ENCODE results near the gene GSTT2B.
"Not testable (repeated sequence)": the region's sequence is repeated elsewhere in the genome, so short reads cannot be mapped to it uniquely, and the experiment has no call there.

GSTT2B gene

DNA sequence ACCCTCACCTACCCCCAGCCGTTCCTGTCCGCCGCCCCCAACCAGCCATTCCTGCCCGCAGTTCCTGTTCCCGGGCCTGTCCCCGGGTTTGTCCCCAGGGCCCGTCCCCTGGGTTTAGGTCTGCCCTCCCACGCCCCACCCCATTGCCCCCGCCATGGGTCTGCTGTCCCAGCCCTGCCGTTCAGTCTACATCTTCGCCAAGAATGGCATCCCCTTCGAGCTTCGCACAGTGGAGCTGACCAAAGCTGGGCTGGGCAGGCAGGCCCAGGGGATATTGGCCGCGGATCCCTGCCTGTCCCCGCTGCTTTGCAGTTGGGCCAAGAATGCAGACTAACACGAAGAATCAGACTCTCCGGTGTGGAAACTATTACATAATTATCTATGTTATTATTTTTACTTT, 11.2 kb downstream of the GSTT2B start:
- H3K27ac ChIP-seq (ENCODE audit: low read length, poor library complexity, severe bottlenecking); H2BK120ac ChIP-seq (ENCODE audit: low read depth, low read length); H3K23ac ChIP-seq (ENCODE audit: low read length in 2 of 2); H3K4me2 ChIP-seq (ENCODE audit: low read length, poor library complexity, severe bottlenecking); H3K18ac ChIP-seq (ENCODE audit: low read depth in 1 of 2, low read length in 2 of 2); H3K4ac ChIP-seq (ENCODE audit: low read depth in 1 of 2, low read length in 2 of 2); H3K9ac ChIP-seq (ENCODE audit: low read length); H3K27me3 ChIP-seq (ENCODE audit: control insufficient read depth in 1 of 2, insufficient read depth in 1 of 2, low read length in 2 of 2); H3K4me1 ChIP-seq (ENCODE audit: control insufficient read depth, insufficient read depth, low read depth, low read length); H3K9me3 ChIP-seq (ENCODE audit: control insufficient read depth, low read length); H2AK5ac ChIP-seq (ENCODE audit: low read length, severe bottlenecking); H3K4me3 ChIP-seq (ENCODE audit: insufficient read depth in 1 of 2, low read depth in 1 of 2, low read length in 2 of 2); H3K79me1 ChIP-seq (replicated peaks; ENCODE audit: low read length, poor library complexity, severe bottlenecking); H2AFZ ChIP-seq (ENCODE audit: low read depth, low read length); H4K8ac ChIP-seq (ENCODE audit: low read length); DNase-seq; H4K91ac ChIP-seq (ENCODE audit: low read length); H2BK12ac ChIP-seq (ENCODE audit: low read length in 2 of 2); H3K14ac ChIP-seq (ENCODE audit: low read length in 2 of 2); H2BK15ac ChIP-seq (ENCODE audit: low read depth, poor library complexity, severe bottlenecking); H2BK5ac ChIP-seq (ENCODE audit: low read depth, low read length, poor library complexity, severe bottlenecking); H3K36me3 ChIP-seq (ENCODE audit: control insufficient read depth in 1 of 2, insufficient read depth in 2 of 2, low read depth in 1 of 2, low read length in 2 of 2): not testable (repeated sequence)
- WGBS: 91% methylated on average over 11 of the region's 18 CpGs

DNA sequence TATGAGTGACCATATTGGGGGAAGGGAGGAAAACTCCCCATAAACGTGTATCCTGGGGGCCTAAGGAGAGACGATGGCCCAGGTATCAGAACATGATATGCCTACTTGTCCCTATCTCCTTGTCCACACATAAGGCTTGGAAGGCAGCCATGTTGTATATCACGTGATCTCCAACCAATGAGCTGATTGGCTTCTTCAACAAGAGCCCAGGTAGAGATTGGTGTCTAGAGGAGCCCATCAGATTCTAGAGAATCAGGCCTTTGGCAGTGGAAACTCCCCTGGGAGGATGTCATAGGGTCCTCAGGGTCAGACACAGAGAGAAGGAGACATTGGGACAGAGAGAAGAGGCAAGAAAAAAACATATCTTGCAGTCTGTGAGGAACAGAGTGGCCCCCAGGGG, 13.6 kb downstream of the GSTT2B start:
- H3K27ac ChIP-seq (ENCODE audit: low read length, poor library complexity, severe bottlenecking); H2BK12ac ChIP-seq (ENCODE audit: low read length in 2 of 2); H2BK5ac ChIP-seq (ENCODE audit: low read depth, low read length, poor library complexity, severe bottlenecking); H3K79me1 ChIP-seq (replicated peaks; ENCODE audit: low read length, poor library complexity, severe bottlenecking); H3K9me3 ChIP-seq (ENCODE audit: control insufficient read depth, low read length); H4K8ac ChIP-seq (ENCODE audit: low read length); H4K91ac ChIP-seq (ENCODE audit: low read length); DNase-seq; H2AK5ac ChIP-seq (ENCODE audit: low read length, severe bottlenecking); H3K23ac ChIP-seq (ENCODE audit: low read length in 2 of 2); H3K4me2 ChIP-seq (ENCODE audit: low read length, poor library complexity, severe bottlenecking); H3K36me3 ChIP-seq (ENCODE audit: control insufficient read depth in 1 of 2, insufficient read depth in 2 of 2, low read depth in 1 of 2, low read length in 2 of 2); H3K27me3 ChIP-seq (ENCODE audit: control insufficient read depth in 1 of 2, insufficient read depth in 1 of 2, low read length in 2 of 2); H3K4me1 ChIP-seq (ENCODE audit: control insufficient read depth, insufficient read depth, low read depth, low read length); H3K4ac ChIP-seq (ENCODE audit: low read depth in 1 of 2, low read length in 2 of 2); H3K4me3 ChIP-seq (ENCODE audit: insufficient read depth in 1 of 2, low read depth in 1 of 2, low read length in 2 of 2); H3K14ac ChIP-seq (ENCODE audit: low read length in 2 of 2); H3K18ac ChIP-seq (ENCODE audit: low read depth in 1 of 2, low read length in 2 of 2); H2AFZ ChIP-seq (ENCODE audit: low read depth, low read length); H3K9ac ChIP-seq (ENCODE audit: low read length); H2BK120ac ChIP-seq (ENCODE audit: low read depth, low read length); H2BK15ac ChIP-seq (ENCODE audit: low read depth, poor library complexity, severe bottlenecking): not testable (repeated sequence)
- 56% methylated on average over 1 of the region's 3 CpGs for WGBS

DNA sequence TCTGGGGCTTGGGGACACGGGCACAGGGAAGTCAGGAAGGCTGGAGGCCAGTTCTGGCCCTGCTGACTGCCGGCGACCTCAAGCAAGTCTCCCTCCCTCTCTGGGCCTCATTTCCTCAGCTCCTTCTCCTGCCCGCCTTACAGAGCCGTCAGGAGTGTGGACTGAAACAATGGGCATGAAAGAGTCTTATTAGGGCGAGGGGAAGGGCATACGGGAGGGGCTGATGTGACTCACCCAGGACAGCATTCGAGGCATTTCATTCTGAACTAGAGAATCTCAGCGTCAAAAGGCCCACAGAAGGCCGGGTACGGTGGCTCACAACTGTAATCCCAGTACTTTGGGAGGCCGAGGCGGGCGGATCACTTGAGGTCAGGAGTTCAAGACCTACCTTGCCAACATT, 20.8 kb downstream of the GSTT2B start:
- H2BK15ac ChIP-seq (ENCODE audit: low read depth, poor library complexity, severe bottlenecking); H3K9me3 ChIP-seq (ENCODE audit: control insufficient read depth, low read length); H3K4me1 ChIP-seq (ENCODE audit: control insufficient read depth, insufficient read depth, low read depth, low read length); H3K27me3 ChIP-seq (ENCODE audit: control insufficient read depth in 1 of 2, insufficient read depth in 1 of 2, low read length in 2 of 2); H2BK120ac ChIP-seq (ENCODE audit: low read depth, low read length); H3K27ac ChIP-seq (ENCODE audit: low read length, poor library complexity, severe bottlenecking); H3K36me3 ChIP-seq (ENCODE audit: control insufficient read depth in 1 of 2, insufficient read depth in 2 of 2, low read depth in 1 of 2, low read length in 2 of 2); H2BK5ac ChIP-seq (ENCODE audit: low read depth, low read length, poor library complexity, severe bottlenecking); H3K9ac ChIP-seq (ENCODE audit: low read length); H4K8ac ChIP-seq (ENCODE audit: low read length); H2AFZ ChIP-seq (ENCODE audit: low read depth, low read length); H3K79me1 ChIP-seq (replicated peaks; ENCODE audit: low read length, poor library complexity, severe bottlenecking); H2AK5ac ChIP-seq (ENCODE audit: low read length, severe bottlenecking); H3K18ac ChIP-seq (ENCODE audit: low read depth in 1 of 2, low read length in 2 of 2); H3K14ac ChIP-seq (ENCODE audit: low read length in 2 of 2); H3K4ac ChIP-seq (ENCODE audit: low read depth in 1 of 2, low read length in 2 of 2); DNase-seq; H4K91ac ChIP-seq (ENCODE audit: low read length); H3K23ac ChIP-seq (ENCODE audit: low read length in 2 of 2); H3K4me2 ChIP-seq (ENCODE audit: low read length, poor library complexity, severe bottlenecking); H3K4me3 ChIP-seq (ENCODE audit: insufficient read depth in 1 of 2, low read depth in 1 of 2, low read length in 2 of 2); H2BK12ac ChIP-seq (ENCODE audit: low read length in 2 of 2): not testable (repeated sequence)
- WGBS: no CpG with 5 or more reads among the region's 14 CpGs

DNA sequence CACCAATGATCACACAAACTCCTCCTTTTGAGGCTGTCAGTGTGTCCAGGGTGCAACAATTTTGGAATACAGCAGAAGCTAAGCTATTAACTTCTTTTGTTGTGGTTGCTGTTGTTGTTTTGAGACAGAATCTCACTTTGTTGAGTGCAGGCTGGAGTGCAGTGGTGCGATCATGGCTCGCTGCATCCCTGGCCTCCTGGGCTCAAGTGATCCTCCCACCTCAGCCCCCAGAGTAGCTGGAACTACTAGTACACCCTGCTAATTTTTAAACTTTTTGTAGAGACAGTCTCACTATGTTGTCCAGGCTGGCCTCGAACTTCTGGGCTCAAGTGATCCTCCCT, 22.0 kb downstream of the GSTT2B start:
- Histone ChIP-seq H3K14ac (ENCODE audit: low read length in 2 of 2) (no peak overlapping the region), H2AFZ (ENCODE audit: low read depth, low read length) (no peak overlapping the region), H3K36me3 (ENCODE audit: control insufficient read depth in 1 of 2, insufficient read depth in 2 of 2, low read depth in 1 of 2, low read length in 2 of 2) (no peaks in the 10 kb centered on the region), H3K4me3 (ENCODE audit: insufficient read depth in 1 of 2, low read depth in 1 of 2, low read length in 2 of 2) (no peak overlapping the region), H3K27ac (ENCODE audit: low read length, poor library complexity, severe bottlenecking) (no peak overlapping the region), H4K8ac (ENCODE audit: low read length) (no peak overlapping the region), H3K9me3 (ENCODE audit: control insufficient read depth, low read length) (no peaks in the 10 kb centered on the region), H3K27me3 (ENCODE audit: control insufficient read depth in 1 of 2, insufficient read depth in 1 of 2, low read length in 2 of 2) (no peaks in the 10 kb centered on the region), H3K79me1 (replicated peaks; ENCODE audit: low read length, poor library complexity, severe bottlenecking) (no peaks in the 10 kb centered on the region), H2BK120ac (ENCODE audit: low read depth, low read length) (no peak overlapping the region), H3K18ac (ENCODE audit: low read depth in 1 of 2, low read length in 2 of 2) (no peak overlapping the region), H3K4me2 (ENCODE audit: low read length, poor library complexity, severe bottlenecking) (no peak overlapping the region), H3K4ac (ENCODE audit: low read depth in 1 of 2, low read length in 2 of 2) (no peak overlapping the region), H2BK5ac (ENCODE audit: low read depth, low read length, poor library complexity, severe bottlenecking) (no peak overlapping the region), H2AK5ac (ENCODE audit: low read length, severe bottlenecking) (no peak overlapping the region), H4K91ac (ENCODE audit: low read length) (no peak overlapping the region), H2BK15ac (ENCODE audit: low read depth, poor library complexity, severe bottlenecking) (no peak overlapping the region), H3K4me1 (ENCODE audit: control insufficient read depth, insufficient read depth, low read depth, low read length) (no peaks in the 10 kb centered on the region), H3K23ac (ENCODE audit: low read length in 2 of 2) (no peak overlapping the region), H3K9ac (ENCODE audit: low read length) (no peak overlapping the region), H2BK12ac (ENCODE audit: low read length in 2 of 2) (no peak overlapping the region)
- WGBS: 80% methylated on average over 3 of the region's 3 CpGs
- no peak for DNase-seq

Measured in mesenchymal stem cell (in vitro differentiated cells and primary cell).